HG03139 (cell line): ENCODE results near the gene ARF5.
A peak's percentile ranks its signal among the peaks of the same experiment; 100 is the strongest.

Source experiments
- ATAC-seq: cut with Tn5 transposase; IDR thresholded peaks from one replicate; pipeline ENCODE4 v1.9.1; 2021; ENCODE audit not compliant: unreplicated experiment

The ARF5 gene

GRCh38 chr7:127588697-127589482 is 679 bp downstream of the ARF5 start:
- ATAC-seq: peak; percentile 11

- no peak for ATAC-seq
Observed at GRCh38 chr7:127589896-127590295, 1.7 kb downstream of the ARF5 start.

GRCh38 chr7:127591189-127591588 is 3.0 kb downstream of the ARF5 start:
- ATAC-seq: no peak

GRCh38 chr7:127591591-127591990 is 3.4 kb downstream of the ARF5 start:
- ATAC-seq: no peak

GRCh38 chr7:127592550-127592949 is 4.3 kb downstream of the ARF5 start:
- no peak for ATAC-seq

GRCh38 chr7:127594490-127594889 is 6.3 kb downstream of the ARF5 start:
- ATAC-seq: no peak

GRCh38 chr7:127595737-127596136 is 7.5 kb downstream of the ARF5 start:
- no peak for ATAC-seq

- ATAC-seq: no peak
Observed at GRCh38 chr7:127598318-127598717, 10.1 kb downstream of the ARF5 start.

- no peak for ATAC-seq
Observed at GRCh38 chr7:127600885-127601284, 12.7 kb downstream of the ARF5 start.

GRCh38 chr7:127608446-127608845 is 20.2 kb downstream of the ARF5 start:
- ATAC-seq: no peak

GRCh38 chr7:127609297-127609696 is 21.1 kb downstream of the ARF5 start:
- ATAC-seq: no peak

GRCh38 chr7:127612263-127612662 is 24.1 kb downstream of the ARF5 start:
- ATAC-seq: no peak

- ATAC-seq: no peak
Observed at GRCh38 chr7:127616724-127617123, 28.5 kb downstream of the ARF5 start.

- no peak for ATAC-seq
Observed at GRCh38 chr7:127618042-127618441, 29.8 kb downstream of the ARF5 start, which contains the start of gene PAX4. TSS of gene PAX4 (minus strand) at chr7:127618142. CDS start at chr7:127615928, 2,214 bp downstream.

GRCh38 chr7:127618775-127619174 is 30.6 kb downstream of the ARF5 start:
- ATAC-seq: no peak

- no peak for ATAC-seq
Observed at GRCh38 chr7:127619681-127620405, 31.6 kb downstream of the ARF5 start.

GRCh38 chr7:127620406-127621233 is 32.4 kb downstream of the ARF5 start:
- ATAC-seq: no peak

- ATAC-seq: no peak
Observed at GRCh38 chr7:127625331-127625730, 37.1 kb downstream of the ARF5 start.

GRCh38 chr7:127628445-127628844 is 40.2 kb downstream of the ARF5 start:
- no peak for ATAC-seq

- ATAC-seq: no peak
Observed at GRCh38 chr7:127629268-127629854, 41.1 kb downstream of the ARF5 start.

GRCh38 chr7:127632276-127632910 is 44.2 kb downstream of the ARF5 start:
- no peak for ATAC-seq
